ENCODE measurements around the gene OARD1. TPM values are rescaled to one million over a fixed set of nuclear protein-coding genes. Genes with fewer than 3 reads are reported as not detected.

OARD1 gene
- total RNA-seq, 1 experiment from 2014 or later: 33.7 TPM

DNA sequence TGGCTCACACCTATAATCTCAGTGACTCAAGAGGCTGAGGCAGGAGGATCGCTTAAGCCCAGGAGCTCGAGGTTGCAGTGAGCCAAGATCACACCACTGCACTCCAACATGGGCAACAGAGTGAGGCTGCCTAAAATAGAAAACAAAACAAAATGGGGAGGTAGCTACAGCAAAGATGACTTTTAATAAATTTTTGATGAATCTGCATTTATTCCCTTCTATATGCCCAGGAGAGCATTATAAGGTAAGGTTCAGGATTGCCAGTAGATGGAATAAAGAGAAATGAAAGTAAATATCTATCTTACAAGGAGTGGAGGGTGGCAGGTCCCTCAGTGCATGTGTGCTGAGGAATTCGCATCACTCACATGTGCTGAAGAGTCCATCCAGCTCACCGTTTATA is 57.4 kb downstream of the OARD1 start:
- Mint-ChIP-seq H3K4me1 (peaks cover 7% of the 10 kb centered on the region; the same call in 1 of the 2 replicates), H3K36me3 (no peaks in the 10 kb centered on the region), H3K27me3 (ENCODE audit: low read depth) (peaks cover 3% of the 10 kb centered on the region; the same call in 1 of the 2 replicates), H3K4me3 (no peak overlapping the region), H3K27ac (no peak overlapping the region), H3K9me3 (peaks cover 13% of the 10 kb centered on the region)
- ChIA-PET POLR2A (no interaction called here), CTCF (interaction anchor here (0.8 to 2.5 kb wide), 4 partner anchors 13 to 24 kb away, joined by 3 to 18 read pairs (median 4); partner anchors contain the start of gene UNC5CL)
- ATAC-seq (no peak), DNase-seq (ENCODE audit: low spot score) (no peak)
- TF ChIP-seq, protein P1, sequence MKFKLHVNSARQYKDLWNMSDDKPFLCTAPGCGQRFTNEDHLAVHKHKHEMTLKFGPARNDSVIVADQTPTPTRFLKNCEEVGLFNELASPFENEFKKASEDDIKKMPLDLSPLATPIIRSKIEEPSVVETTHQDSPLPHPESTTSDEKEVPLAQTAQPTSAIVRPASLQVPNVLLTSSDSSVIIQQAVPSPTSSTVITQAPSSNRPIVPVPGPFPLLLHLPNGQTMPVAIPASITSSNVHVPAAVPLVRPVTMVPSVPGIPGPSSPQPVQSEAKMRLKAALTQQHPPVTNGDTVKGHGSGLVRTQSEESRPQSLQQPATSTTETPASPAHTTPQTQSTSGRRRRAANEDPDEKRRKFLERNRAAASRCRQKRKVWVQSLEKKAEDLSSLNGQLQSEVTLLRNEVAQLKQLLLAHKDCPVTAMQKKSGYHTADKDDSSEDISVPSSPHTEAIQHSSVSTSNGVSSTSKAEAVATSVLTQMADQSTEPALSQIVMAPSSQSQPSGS (CRISPR knock-in tag; IDR thresholded peaks at IDR 0.05; ENCODE audit: borderline replicate concordance, low read depth): no peak
- TF ChIP-seq ZNF423 (CRISPR knock-in tag; IDR thresholded peaks at IDR 0.05): no peak
- TF ChIP-seq ZBTB43 (CRISPR knock-in tag; IDR thresholded peaks at IDR 0.05): no peak
- TF ChIP-seq ETV6 (CRISPR knock-in tag; IDR thresholded peaks at IDR 0.05): no peak
- no peak for TF ChIP-seq FOXP1 (CRISPR knock-in tag; IDR thresholded peaks at IDR 0.05; ENCODE audit: borderline replicate concordance)
- no peak for TF ChIP-seq NR1H2 (CRISPR knock-in tag; IDR thresholded peaks at IDR 0.05)

Other genes with a start within 250 kb of the OARD1 start
- gene UNC5CL, start 33.1 kb downstream of the OARD1 start, total RNA-seq (2021): 3.3 to 4.5 TPM (median 3.6 TPM) in 3 replicates
- gene TSPO2, start 29.9 kb downstream of the OARD1 start, total RNA-seq (2021): not detected in 3 replicates
- not detected in 3 replicates for gene APOBEC2, start 19.2 kb downstream of the OARD1 start, total RNA-seq (2021)
- gene NFYA, start 618 bp upstream of the OARD1 start, total RNA-seq (2021): 34.7 to 37.7 TPM (median 35.8 TPM) in 3 replicates
- gene TREML1, start 82.0 kb upstream of the OARD1 start, total RNA-seq (2021): 0.27 TPM in 1 of 3 replicates, not detected in the others
- 0.18 TPM in 1 of 3 replicates, not detected in the others for gene TREM2, start 90.8 kb upstream of the OARD1 start, total RNA-seq (2021)
- gene TREML2, start 128.8 kb upstream of the OARD1 start, total RNA-seq (2021): 0.09 to 0.15 TPM (median 0.09 TPM) in 3 replicates
- gene TREML4, start 156.0 kb upstream of the OARD1 start, total RNA-seq (2021): not detected in 3 replicates
- not detected in 3 replicates for gene TREM1, start 214.3 kb upstream of the OARD1 start, total RNA-seq (2021)

All from WTC11 (cell line).